ENCODE data around the gene NOB1.

Gene NOB1

GRCh38 chr16:69773260-69773947 lies 18.7 kb upstream of the NOB1 start:
- H3K9me3 ChIP-seq (ENCODE audit: insufficient read depth, low read length, severe bottlenecking) = peaks cover 9% of the 10 kb centered on the region
- H3K27ac ChIP-seq (ENCODE audit: low read length) = no peak overlapping the region
- peaks cover 13% of the 10 kb centered on the region; the same call in 1 of the 2 replicates for H3K79me2 ChIP-seq (ENCODE audit: insufficient read depth, low read length)
- no peak overlapping the region for H3K4me3 ChIP-seq (ENCODE audit: low read depth in 1 of 2, low read length in 2 of 2)
- H4K20me1 ChIP-seq (ENCODE audit: insufficient read depth, low read length) = no peaks in the 10 kb centered on the region
- DNase-seq = no peak
- no peaks in the 10 kb centered on the region for H3K4me1 ChIP-seq (ENCODE audit: insufficient read depth, low read length)
- H2AFZ ChIP-seq (ENCODE audit: low read depth, low read length) = no peak overlapping the region
- H3K36me3 ChIP-seq (ENCODE audit: insufficient read depth, low read length) = no peaks in the 10 kb centered on the region
- no peaks in the 10 kb centered on the region for H3K27me3 ChIP-seq (ENCODE audit: insufficient read depth, low read length, poor library complexity)
- ATAC-seq (ENCODE audit: insufficient read depth, low read depth) = no peak
- H3K9ac ChIP-seq (ENCODE audit: low read depth, low read length) = no peak overlapping the region
- H3K4me2 ChIP-seq (ENCODE audit: insufficient read depth, low read length) = no peak overlapping the region
- TF ChIP-seq, protein P1, sequence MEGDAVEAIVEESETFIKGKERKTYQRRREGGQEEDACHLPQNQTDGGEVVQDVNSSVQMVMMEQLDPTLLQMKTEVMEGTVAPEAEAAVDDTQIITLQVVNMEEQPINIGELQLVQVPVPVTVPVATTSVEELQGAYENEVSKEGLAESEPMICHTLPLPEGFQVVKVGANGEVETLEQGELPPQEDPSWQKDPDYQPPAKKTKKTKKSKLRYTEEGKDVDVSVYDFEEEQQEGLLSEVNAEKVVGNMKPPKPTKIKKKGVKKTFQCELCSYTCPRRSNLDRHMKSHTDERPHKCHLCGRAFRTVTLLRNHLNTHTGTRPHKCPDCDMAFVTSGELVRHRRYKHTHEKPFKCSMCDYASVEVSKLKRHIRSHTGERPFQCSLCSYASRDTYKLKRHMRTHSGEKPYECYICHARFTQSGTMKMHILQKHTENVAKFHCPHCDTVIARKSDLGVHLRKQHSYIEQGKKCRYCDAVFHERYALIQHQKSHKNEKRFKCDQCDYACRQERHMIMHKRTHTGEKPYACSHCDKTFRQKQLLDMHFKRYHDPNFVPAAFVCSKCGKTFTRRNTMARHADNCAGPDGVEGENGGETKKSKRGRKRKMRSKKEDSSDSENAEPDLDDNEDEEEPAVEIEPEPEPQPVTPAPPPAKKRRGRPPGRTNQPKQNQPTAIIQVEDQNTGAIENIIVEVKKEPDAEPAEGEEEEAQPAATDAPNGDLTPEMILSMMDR (IDR thresholded peaks at IDR 0.05; ENCODE audit: borderline replicate concordance, extremely low read depth, low read length, poor library complexity, severe bottlenecking) = no peak
- TF ChIP-seq EZH2 (IDR thresholded peaks at IDR 0.05; ENCODE audit: borderline replicate concordance, low read depth, low read length, severe bottlenecking) = no peak

DNA sequence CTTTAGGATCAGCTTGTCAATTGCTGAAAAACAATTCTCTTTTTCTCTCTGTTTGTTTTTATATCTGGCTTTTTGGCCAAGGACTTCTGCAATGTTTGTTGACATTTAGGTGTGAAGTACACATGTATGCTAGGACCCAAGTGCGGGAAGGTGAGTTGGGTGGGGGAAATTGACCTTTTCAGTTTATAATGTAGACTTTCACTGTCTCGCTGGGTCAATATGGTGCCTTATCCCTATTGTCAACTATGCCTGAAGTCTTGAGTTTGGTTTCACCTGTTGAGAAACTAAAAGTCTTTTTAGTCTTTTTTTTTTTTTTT lies 16.9 kb upstream of the NOB1 start:
- DNase-seq (no peak), ATAC-seq (ENCODE audit: insufficient read depth, low read depth) (no peak)
- Histone ChIP-seq H3K27me3 (ENCODE audit: insufficient read depth, low read length, poor library complexity) (no peaks in the 10 kb centered on the region), H3K36me3 (ENCODE audit: insufficient read depth, low read length) (no peaks in the 10 kb centered on the region), H3K9ac (ENCODE audit: low read depth, low read length) (no peak overlapping the region), H3K4me3 (ENCODE audit: low read depth in 1 of 2, low read length in 2 of 2) (no peak overlapping the region), H3K79me2 (ENCODE audit: insufficient read depth, low read length) (peaks cover 13% of the 10 kb centered on the region; the same call in 1 of the 2 replicates), H2AFZ (ENCODE audit: low read depth, low read length) (no peak overlapping the region), H4K20me1 (ENCODE audit: insufficient read depth, low read length) (no peaks in the 10 kb centered on the region), H3K4me1 (ENCODE audit: insufficient read depth, low read length) (no peaks in the 10 kb centered on the region), H3K4me2 (ENCODE audit: insufficient read depth, low read length) (no peak overlapping the region), H3K9me3 (ENCODE audit: insufficient read depth, low read length, severe bottlenecking) (peaks cover 9% of the 10 kb centered on the region), H3K27ac (ENCODE audit: low read length) (no peak overlapping the region)
- TF ChIP-seq, protein P1 (IDR thresholded peaks at IDR 0.05; ENCODE audit: borderline replicate concordance, extremely low read depth, low read length, poor library complexity, severe bottlenecking) = no peak
- TF ChIP-seq EZH2 (IDR thresholded peaks at IDR 0.05; ENCODE audit: borderline replicate concordance, low read depth, low read length, severe bottlenecking) = no peak

- TF ChIP-seq EZH2 (IDR thresholded peaks at IDR 0.05; ENCODE audit: borderline replicate concordance, low read depth, low read length, severe bottlenecking) = no peak
- Histone ChIP-seq H3K9me3 (ENCODE audit: insufficient read depth, low read length, severe bottlenecking) (no peaks in the 10 kb centered on the region), H3K79me2 (ENCODE audit: insufficient read depth, low read length) (peaks cover 10% of the 10 kb centered on the region; the same call in 1 of the 2 replicates), H3K36me3 (ENCODE audit: insufficient read depth, low read length) (no peaks in the 10 kb centered on the region), H3K4me3 (ENCODE audit: low read depth in 1 of 2, low read length in 2 of 2) (no peak overlapping the region), H2AFZ (ENCODE audit: low read depth, low read length) (no peak overlapping the region), H3K4me1 (ENCODE audit: insufficient read depth, low read length) (no peaks in the 10 kb centered on the region), H3K27me3 (ENCODE audit: insufficient read depth, low read length, poor library complexity) (no peaks in the 10 kb centered on the region), H3K27ac (ENCODE audit: low read length) (no peak overlapping the region), H3K4me2 (ENCODE audit: insufficient read depth, low read length) (no peak overlapping the region), H4K20me1 (ENCODE audit: insufficient read depth, low read length) (no peaks in the 10 kb centered on the region), H3K9ac (ENCODE audit: low read depth, low read length) (no peak overlapping the region)
- ATAC-seq (ENCODE audit: insufficient read depth, low read depth) (no peak), DNase-seq (no peak)
Observed at GRCh38 chr16:69769404-69769803, 14.7 kb upstream of the NOB1 start.

- Histone ChIP-seq H3K4me3 (ENCODE audit: low read depth in 1 of 2, low read length in 2 of 2) (no peak overlapping the region), H3K36me3 (ENCODE audit: insufficient read depth, low read length) (no peaks in the 10 kb centered on the region), H3K79me2 (ENCODE audit: insufficient read depth, low read length) (peaks cover 14% of the 10 kb centered on the region; the same call in 1 of the 2 replicates), H2AFZ (ENCODE audit: low read depth, low read length) (no peak overlapping the region), H3K9me3 (ENCODE audit: insufficient read depth, low read length, severe bottlenecking) (no peaks in the 10 kb centered on the region), H3K9ac (ENCODE audit: low read depth, low read length) (no peak overlapping the region), H4K20me1 (ENCODE audit: insufficient read depth, low read length) (no peaks in the 10 kb centered on the region), H3K27ac (ENCODE audit: low read length) (no peak overlapping the region), H3K27me3 (ENCODE audit: insufficient read depth, low read length, poor library complexity) (no peaks in the 10 kb centered on the region), H3K4me2 (ENCODE audit: insufficient read depth, low read length) (no peak overlapping the region), H3K4me1 (ENCODE audit: insufficient read depth, low read length) (peaks cover 3% of the 10 kb centered on the region; the same call in 1 of the 2 replicates)
- ATAC-seq (ENCODE audit: insufficient read depth, low read depth) (no peak), DNase-seq (no peak)
- TF ChIP-seq, protein P1 (IDR thresholded peaks at IDR 0.05; ENCODE audit: borderline replicate concordance, extremely low read depth, low read length, poor library complexity, severe bottlenecking) = no peak
- TF ChIP-seq EZH2 (IDR thresholded peaks at IDR 0.05; ENCODE audit: borderline replicate concordance, low read depth, low read length, severe bottlenecking) = no peak
Observed at GRCh38 chr16:69768666-69769065, 13.9 kb upstream of the NOB1 start.
